ENCODE data around the gene ACP3.
"Not testable (repeated sequence)": the region's sequence is repeated elsewhere in the genome, so short reads cannot be mapped to it uniquely, and the experiment has no call there.

ACP3 gene

DNA sequence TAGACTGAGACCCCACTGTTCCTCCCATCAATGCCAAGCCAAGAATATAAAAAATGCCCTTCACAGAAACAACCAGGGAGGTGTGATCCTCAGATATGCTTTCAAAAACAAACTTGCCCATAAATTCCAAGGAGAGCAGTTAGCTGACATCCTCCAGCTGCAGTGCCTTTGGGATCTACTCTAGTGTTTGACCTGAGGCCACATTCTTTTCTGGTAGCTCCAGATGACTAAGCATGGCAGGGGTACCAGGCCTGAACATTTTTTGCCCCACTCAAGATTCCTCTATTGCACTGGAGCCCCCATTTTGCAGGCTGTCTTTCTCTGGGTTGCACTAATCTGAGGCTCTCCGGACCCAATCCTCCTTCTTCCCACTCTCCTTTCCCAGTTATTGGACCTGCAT is 27.9 kb upstream of the ACP3 start:
- Histone ChIP-seq H3K4me3 (ENCODE audit: low read depth, low read length) (no peak overlapping the region), H3K36me3 (replicated peaks) (no peaks in the 10 kb centered on the region), H3K27me3 (replicated peaks) (no peaks in the 10 kb centered on the region), H3K27ac (no peak overlapping the region)
- in situ Hi-C loops (cut with HindIII; ENCODE audit: low pct_ligation_motif_present, low sequenced_read_pairs), result no loop called here
- TF ChIP-seq, protein P1, sequence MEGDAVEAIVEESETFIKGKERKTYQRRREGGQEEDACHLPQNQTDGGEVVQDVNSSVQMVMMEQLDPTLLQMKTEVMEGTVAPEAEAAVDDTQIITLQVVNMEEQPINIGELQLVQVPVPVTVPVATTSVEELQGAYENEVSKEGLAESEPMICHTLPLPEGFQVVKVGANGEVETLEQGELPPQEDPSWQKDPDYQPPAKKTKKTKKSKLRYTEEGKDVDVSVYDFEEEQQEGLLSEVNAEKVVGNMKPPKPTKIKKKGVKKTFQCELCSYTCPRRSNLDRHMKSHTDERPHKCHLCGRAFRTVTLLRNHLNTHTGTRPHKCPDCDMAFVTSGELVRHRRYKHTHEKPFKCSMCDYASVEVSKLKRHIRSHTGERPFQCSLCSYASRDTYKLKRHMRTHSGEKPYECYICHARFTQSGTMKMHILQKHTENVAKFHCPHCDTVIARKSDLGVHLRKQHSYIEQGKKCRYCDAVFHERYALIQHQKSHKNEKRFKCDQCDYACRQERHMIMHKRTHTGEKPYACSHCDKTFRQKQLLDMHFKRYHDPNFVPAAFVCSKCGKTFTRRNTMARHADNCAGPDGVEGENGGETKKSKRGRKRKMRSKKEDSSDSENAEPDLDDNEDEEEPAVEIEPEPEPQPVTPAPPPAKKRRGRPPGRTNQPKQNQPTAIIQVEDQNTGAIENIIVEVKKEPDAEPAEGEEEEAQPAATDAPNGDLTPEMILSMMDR (IDR thresholded peaks at IDR 0.05; ENCODE audit: low read depth, low read length, missing control alignments), result no peak
- no peak for DNase-seq

DNA sequence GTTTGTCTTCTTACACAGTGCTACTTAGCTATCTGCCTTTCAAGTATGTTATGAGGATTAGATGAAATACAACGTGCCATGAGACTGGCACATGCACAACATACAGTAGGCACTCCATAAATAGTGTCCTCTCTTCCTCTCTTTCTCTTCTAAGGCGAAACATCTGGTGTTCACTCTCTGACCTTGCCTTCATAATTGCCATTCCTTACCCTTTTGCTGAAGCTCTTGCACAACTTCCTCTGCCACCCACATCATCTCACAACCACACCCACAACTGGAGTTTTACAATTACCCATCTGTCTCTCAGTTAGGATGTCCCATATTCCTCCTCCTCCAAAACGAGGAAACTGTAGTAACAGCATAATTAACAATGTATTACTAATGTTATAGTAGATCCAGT is 26.4 kb upstream of the ACP3 start:
- no peak overlapping the region for H3K27ac ChIP-seq
- DNase-seq, result no peak
- H3K36me3 ChIP-seq (replicated peaks), result no peaks in the 10 kb centered on the region
- H3K27me3 ChIP-seq (replicated peaks), result no peaks in the 10 kb centered on the region
- in situ Hi-C loops (cut with HindIII; ENCODE audit: low pct_ligation_motif_present, low sequenced_read_pairs), result no loop called here
- H3K4me3 ChIP-seq (ENCODE audit: low read depth, low read length), result no peak overlapping the region
- TF ChIP-seq, protein P1 (IDR thresholded peaks at IDR 0.05; ENCODE audit: low read depth, low read length, missing control alignments), result no peak

DNA sequence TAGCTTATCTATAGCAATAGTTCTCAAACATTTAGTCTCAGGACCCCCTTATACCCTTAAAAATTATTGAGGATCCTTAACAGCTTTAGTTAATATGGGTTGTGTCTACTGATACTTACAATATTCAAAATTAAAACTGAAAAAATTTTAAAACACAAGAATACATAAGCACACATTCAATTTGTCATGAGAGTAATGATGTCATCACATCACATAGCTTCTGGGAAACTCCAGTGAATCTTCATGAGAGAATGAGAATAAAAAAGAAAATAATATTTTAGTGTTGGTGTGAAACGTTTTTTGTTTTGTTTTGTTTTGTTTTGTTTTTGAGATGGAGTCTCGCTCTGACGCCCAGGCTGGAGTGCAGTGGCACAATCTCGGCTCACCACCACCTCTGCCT is 25.2 kb upstream of the ACP3 start:
- TF ChIP-seq, protein P1 (IDR thresholded peaks at IDR 0.05; ENCODE audit: low read depth, low read length, missing control alignments), result no peak
- in situ Hi-C loops (cut with HindIII; ENCODE audit: low pct_ligation_motif_present, low sequenced_read_pairs), result no loop called here
- no peak for DNase-seq

DNA sequence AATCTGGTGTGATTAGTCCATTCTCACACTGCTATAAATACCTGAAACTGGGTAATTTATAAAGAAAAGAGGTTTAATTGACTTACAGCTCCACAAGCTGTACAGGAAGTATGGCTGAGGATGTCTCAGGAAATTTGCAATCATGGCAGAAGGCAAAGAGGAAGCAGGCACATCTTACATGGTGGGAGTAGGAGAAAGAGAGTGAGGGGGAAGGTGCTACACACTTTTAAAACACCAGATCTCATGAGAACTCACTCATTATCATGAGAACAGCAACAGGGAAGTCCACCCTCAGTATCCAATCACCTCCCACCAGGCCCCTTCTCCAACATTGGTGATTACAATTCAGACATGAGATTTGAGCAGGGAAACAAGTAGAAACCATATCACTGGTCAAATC is 24.0 kb upstream of the ACP3 start:
- Histone ChIP-seq H3K4me3 (ENCODE audit: low read depth, low read length) (no peak overlapping the region), H3K27me3 (replicated peaks) (no peaks in the 10 kb centered on the region), H3K27ac (no peak overlapping the region), H3K36me3 (replicated peaks) (no peaks in the 10 kb centered on the region)
- no peak for DNase-seq
- TF ChIP-seq, protein P1 (IDR thresholded peaks at IDR 0.05; ENCODE audit: low read depth, low read length, missing control alignments), result no peak
- in situ Hi-C loops (cut with HindIII; ENCODE audit: low pct_ligation_motif_present, low sequenced_read_pairs), result no loop called here

More for the DNA sequence above, 25.2 kb upstream of the ACP3 start:
- Histone ChIP-seq H3K27me3 (replicated peaks) (no peaks in the 10 kb centered on the region), H3K4me3 (ENCODE audit: low read depth, low read length) (no peak overlapping the region), H3K27ac (no peak overlapping the region), H3K36me3 (replicated peaks) (no peaks in the 10 kb centered on the region)

DNA sequence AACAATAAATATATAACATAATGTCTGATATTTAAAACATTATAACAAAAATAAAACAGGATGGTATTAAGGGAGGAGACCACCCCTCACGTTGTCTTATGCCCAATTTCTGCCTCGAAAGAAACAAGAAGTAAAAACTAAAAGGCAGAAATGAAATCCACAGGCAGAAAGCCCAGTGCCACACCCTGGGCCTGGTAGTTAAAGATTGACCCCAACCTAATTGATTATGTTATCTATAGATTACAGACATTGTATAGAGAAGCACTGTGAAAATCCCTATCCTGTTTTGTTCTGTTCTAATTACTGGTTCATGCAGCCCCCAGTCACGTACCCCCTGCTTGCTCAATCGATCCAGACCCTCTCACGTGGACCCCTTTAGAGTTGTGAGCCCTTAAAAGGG is 22.3 kb upstream of the ACP3 start:
- in situ Hi-C loops (cut with HindIII; ENCODE audit: low pct_ligation_motif_present, low sequenced_read_pairs), result no loop called here
- H3K27me3 ChIP-seq (replicated peaks), result no peaks in the 10 kb centered on the region
- no peak overlapping the region for H3K4me3 ChIP-seq (ENCODE audit: low read depth, low read length)
- TF ChIP-seq, protein P1 (IDR thresholded peaks at IDR 0.05; ENCODE audit: low read depth, low read length, missing control alignments), result no peak
- DNase-seq, result no peak
- no peaks in the 10 kb centered on the region for H3K36me3 ChIP-seq (replicated peaks)
- H3K27ac ChIP-seq, result no peak overlapping the region

DNA sequence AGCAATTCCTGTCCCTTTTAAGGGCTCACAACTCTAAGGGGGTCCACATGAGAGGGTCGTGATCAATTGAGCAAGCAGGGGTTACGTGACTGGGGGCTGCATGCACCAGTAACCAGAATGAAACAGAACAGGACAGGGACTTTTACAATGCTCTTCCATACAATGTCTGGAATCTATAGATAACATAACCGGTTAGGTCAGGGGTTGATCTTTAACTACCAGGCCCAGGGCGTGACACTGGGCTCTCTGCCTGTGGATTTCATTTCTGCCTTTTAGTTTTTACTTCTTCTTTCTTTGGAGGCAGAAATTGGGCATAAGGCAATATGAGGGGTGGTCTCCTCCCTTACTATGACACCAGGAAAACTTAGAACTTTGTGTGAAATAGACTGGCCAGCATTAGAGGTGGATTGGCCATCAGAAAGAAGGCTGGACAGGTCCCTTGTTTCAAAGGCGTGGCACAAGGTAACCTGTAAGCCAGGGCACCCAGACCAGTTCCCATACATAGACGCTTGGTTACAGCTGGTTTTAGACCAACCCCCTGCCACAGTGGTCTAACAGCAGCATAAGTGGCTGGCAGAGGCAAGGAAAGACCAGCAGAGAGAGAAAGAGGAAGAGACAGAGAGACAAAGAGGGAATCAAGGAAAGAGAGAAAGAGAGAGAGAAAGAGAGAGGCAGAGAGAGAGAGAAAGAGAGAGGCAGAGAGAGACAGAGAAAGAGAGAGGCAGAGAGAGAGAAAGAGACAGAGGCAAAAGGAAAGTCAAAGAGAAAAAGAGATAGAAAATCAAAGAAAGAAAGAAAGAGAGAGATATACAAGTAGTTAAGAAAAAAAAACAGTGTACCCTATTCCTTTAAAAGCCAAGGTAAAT is 13.6 kb upstream of the ACP3 start:
- in situ Hi-C loops (cut with HindIII; ENCODE audit: low pct_ligation_motif_present, low sequenced_read_pairs); H3K27me3 ChIP-seq (replicated peaks); H3K4me3 ChIP-seq (ENCODE audit: low read depth, low read length); H3K36me3 ChIP-seq (replicated peaks); H3K27ac ChIP-seq; DNase-seq: not testable (repeated sequence)

DNA sequence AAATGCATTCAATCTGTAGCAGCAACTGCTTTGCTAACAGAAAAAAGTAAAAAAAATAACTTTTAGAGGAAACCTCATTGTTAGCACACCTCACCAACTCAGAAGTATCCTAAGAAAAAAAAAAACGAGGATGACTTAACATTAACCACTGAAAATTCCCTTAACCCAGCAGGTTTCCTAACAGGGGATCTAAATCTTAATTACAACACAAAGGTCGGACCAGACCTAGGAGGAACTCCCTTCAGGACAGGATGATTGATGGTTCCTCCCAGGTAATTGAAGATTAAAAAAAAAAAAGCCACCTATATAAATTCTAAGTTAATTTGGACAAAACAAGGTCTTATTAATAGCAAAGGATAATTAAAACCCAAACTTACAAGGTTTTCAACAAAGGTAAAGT is 12.9 kb upstream of the ACP3 start:
- H3K4me3 ChIP-seq (ENCODE audit: low read depth, low read length); in situ Hi-C loops (cut with HindIII; ENCODE audit: low pct_ligation_motif_present, low sequenced_read_pairs); DNase-seq: not testable (repeated sequence)

DNA sequence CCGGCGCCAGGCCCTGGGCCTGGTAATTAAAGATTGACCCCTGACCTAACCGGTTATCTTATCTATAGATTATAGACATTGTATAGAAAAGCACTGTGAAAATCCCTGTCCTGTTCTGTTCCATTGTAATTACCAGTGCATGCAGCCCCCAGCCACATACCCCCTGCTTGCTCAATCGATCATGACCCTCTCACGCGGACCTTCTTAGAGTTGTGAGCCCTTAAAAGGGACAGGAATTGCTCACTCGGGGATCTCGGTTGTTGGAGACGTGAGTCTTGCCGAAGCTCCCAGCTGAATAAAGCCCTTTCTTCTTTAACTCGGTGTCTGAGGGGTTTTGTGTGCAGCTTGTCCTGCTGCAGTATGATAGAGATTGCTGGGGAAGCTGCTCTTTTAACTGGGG is 7.2 kb upstream of the ACP3 start:
- in situ Hi-C loops (cut with HindIII; ENCODE audit: low pct_ligation_motif_present, low sequenced_read_pairs); H3K27me3 ChIP-seq (replicated peaks); H3K36me3 ChIP-seq (replicated peaks); H3K27ac ChIP-seq; DNase-seq; H3K4me3 ChIP-seq (ENCODE audit: low read depth, low read length): not testable (repeated sequence)

More for the DNA sequence above, 12.9 kb upstream of the ACP3 start:
- H3K27ac ChIP-seq; H3K36me3 ChIP-seq (replicated peaks); H3K27me3 ChIP-seq (replicated peaks): not testable (repeated sequence)

Data from brain microvascular endothelial cell (primary cell).